ENCODE results near the gene HBA2.
"Not testable (repeated sequence)": the region's sequence is repeated elsewhere in the genome, so short reads cannot be mapped to it uniquely, and the experiment has no call there.

- TF ChIP-seq CTCF, POLR2AphosphoS5 (IDR thresholded peaks at IDR 0.05): not testable (repeated sequence)
Measured at GRCh38 chr16:173928-174769, 1.5 kb downstream of the HBA2 start.

Measured in sigmoid colon (tissue), 4 donors.